Calu3 (cell line): Measurements from ENCODE around the gene RAB3IL1. TPM values are rescaled to one million over a fixed set of nuclear protein-coding genes. Genes with fewer than 3 reads are reported as not detected.

Experiments
- BruUV-seq: library from RNA; stranded (reverse); fragments of 400-500 nt; replicated peaks from 2 replicates; lab custom pipeline; 2021; lab: Mats Ljungman, UMichigan
- CTCF ChIA-PET: fragments of 300-600 bp; sonication (Branson Sonifier 250); formaldehyde crosslinking; loops from one replicate; lab custom pipeline; 2022; ENCODE audit warnings: antibody characterized with exemption; lab: Charles Lee
- DNase-seq: peaks from one replicate; pipeline ENCODE4 v3.0.0; 2022
- H3K27ac Mint-ChIP-seq: one replicate; pipeline ENCODE4 v1.8.0; 2022; ENCODE audit warnings: mixed read lengths; ENCODE audit not compliant: unreplicated experiment
- H3K27me3 Mint-ChIP-seq: one replicate; pipeline ENCODE4 v1.8.0; 2022; ENCODE audit warnings: mixed read lengths; ENCODE audit not compliant: unreplicated experiment
- H3K36me3 Mint-ChIP-seq: one replicate; pipeline ENCODE4 v1.8.0; 2022; ENCODE audit warnings: mild to moderate bottlenecking, moderate library complexity, mixed read lengths; ENCODE audit not compliant: insufficient read depth, unreplicated experiment
- H3K4me1 Mint-ChIP-seq: one replicate; pipeline ENCODE4 v1.8.0; 2022; ENCODE audit warnings: mild to moderate bottlenecking, low read depth, mixed read lengths; ENCODE audit not compliant: unreplicated experiment
- H3K4me3 Mint-ChIP-seq: one replicate; pipeline ENCODE4 v1.8.0; 2022; ENCODE audit warnings: mild to moderate bottlenecking, low read depth, moderate library complexity, mixed read lengths; ENCODE audit not compliant: unreplicated experiment
- H3K9me3 Mint-ChIP-seq: one replicate; pipeline ENCODE4 v1.8.0; 2022; ENCODE audit warnings: low read depth, mixed read lengths; ENCODE audit not compliant: unreplicated experiment
- intact Hi-C: fragments of 100-400 bp; cut with micrococcal nuclease; formaldehyde crosslinking; loops from one replicate; pipeline ENCODE4 v1.10.0; 2022; ENCODE audit not compliant: unreplicated experiment
- total RNA-seq: library from RNA; stranded (reverse); gene quantifications from 2 replicates; pipeline ENCODE4 v1.2.3, GENCODE V29; 2022
- TF ChIP-seq, protein P1 (sequence below): fragments of 200-600 bp; IDR thresholded peaks from one replicate; pipeline ENCODE4 v1.8.0; 2022; ENCODE audit warnings: antibody characterized with exemption; ENCODE audit not compliant: unreplicated experiment

RAB3IL1 gene
- total RNA-seq, 1 experiment from 2014 or later = 0.76 TPM

DNA sequence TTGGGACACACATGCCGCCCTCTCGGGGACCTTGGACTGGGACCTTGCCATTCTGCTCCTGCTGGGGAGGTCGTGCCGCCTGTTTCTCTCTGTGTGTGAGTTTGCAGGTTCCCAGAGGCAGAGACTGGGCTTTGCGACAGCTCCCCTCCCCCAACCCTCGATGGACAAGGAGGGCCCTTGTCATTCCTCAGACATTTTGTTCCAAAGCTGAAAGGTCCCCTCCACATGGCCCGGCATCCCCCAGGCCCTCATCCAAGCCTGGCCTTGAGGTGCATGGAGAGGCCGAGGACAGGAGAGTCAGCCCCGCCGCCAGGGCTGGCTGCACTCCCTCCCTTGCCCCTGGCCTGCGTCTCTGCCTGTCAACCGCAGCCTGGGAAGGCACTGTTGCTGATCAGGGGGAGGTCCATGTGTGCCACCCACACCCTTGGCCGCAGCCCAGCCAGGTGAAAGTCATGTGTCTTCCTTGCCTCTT, 63.6 kb downstream of the RAB3IL1 start:
- intact Hi-C loops = no loop called here
- Mint-ChIP-seq H3K4me3 (no peak overlapping the region), H3K9me3 (no peaks in the 10 kb centered on the region), H3K27ac (no peak overlapping the region), H3K4me1 (no peaks in the 10 kb centered on the region), H3K27me3 (no peaks in the 10 kb centered on the region), H3K36me3 (no peaks in the 10 kb centered on the region)
- CTCF ChIA-PET = no interaction called here
- BruUV-seq = no TSS peak
- TF ChIP-seq, protein P1, sequence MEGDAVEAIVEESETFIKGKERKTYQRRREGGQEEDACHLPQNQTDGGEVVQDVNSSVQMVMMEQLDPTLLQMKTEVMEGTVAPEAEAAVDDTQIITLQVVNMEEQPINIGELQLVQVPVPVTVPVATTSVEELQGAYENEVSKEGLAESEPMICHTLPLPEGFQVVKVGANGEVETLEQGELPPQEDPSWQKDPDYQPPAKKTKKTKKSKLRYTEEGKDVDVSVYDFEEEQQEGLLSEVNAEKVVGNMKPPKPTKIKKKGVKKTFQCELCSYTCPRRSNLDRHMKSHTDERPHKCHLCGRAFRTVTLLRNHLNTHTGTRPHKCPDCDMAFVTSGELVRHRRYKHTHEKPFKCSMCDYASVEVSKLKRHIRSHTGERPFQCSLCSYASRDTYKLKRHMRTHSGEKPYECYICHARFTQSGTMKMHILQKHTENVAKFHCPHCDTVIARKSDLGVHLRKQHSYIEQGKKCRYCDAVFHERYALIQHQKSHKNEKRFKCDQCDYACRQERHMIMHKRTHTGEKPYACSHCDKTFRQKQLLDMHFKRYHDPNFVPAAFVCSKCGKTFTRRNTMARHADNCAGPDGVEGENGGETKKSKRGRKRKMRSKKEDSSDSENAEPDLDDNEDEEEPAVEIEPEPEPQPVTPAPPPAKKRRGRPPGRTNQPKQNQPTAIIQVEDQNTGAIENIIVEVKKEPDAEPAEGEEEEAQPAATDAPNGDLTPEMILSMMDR = no peak
- DNase-seq = no peak

DNA sequence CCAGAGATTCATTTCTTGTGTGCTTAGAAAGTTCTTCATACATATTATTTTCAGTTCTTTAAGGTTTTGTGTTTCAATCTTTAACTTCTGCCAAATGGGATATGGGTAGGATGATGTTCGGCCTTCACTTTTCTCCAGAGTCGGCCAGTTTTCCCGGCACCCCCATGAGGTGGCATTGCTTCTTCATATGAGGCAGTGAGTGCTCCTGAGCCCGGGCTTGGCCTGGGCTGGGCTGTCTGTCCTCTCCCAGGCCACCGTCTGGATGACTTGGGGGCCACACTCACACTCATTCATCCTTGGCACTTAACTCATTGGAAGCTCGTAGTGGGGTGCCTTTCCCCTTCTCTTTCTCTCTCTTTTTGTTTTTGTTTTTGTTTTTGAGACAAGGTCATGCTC, 65.5 kb downstream of the RAB3IL1 start:
- CTCF ChIA-PET = no interaction called here
- no peak overlapping the region for H3K4me3 Mint-ChIP-seq

DNA sequence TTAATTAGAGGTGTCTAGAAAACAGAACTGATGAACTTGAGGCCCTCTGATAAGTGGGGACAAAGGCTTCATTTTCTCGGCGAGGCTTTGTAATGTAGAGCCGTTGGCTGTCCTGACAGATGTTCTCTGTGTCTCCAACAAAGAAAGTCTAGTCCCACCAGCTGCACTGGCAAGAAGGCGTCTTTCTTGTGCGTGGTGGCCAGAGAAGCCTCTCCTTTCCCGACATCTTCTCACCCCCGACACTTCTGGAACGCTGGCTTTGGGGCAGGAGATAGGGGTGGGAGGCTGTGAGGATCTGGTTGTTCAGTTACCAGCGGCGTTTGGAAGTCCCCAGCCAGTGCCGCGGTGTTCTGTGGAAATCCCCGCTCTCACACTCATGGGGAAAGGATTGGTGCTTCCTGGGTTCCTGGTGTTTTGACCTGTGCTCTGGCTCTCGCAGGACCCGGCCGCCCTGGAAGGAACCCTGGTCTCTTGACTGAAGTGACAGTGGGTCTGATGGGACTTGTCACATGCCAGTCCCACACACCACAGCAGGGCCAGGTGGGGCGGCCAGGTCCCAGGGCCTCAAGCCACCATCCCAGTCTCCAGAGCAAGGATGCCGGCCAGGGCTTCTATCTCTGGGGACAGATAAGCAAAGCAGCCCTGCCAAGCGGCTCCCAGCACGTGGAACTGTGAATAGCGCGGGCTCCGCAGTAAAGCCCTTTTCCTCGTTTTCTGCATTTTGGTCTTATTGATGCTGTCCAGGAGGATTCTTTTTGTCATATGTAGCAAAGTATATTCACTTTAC, 66.1 kb downstream of the RAB3IL1 start:
- H3K4me3 Mint-ChIP-seq = no peak overlapping the region
- DNase-seq = no peak
- no peaks in the 10 kb centered on the region for H3K4me1 Mint-ChIP-seq
- CTCF ChIA-PET = no interaction called here
- no peaks in the 10 kb centered on the region for H3K9me3 Mint-ChIP-seq
- no TSS peak for BruUV-seq
- H3K36me3 Mint-ChIP-seq = no peaks in the 10 kb centered on the region
- intact Hi-C loops = no loop called here
- TF ChIP-seq, protein P1 = no peak
- no peaks in the 10 kb centered on the region for H3K27me3 Mint-ChIP-seq
- H3K27ac Mint-ChIP-seq = no peak overlapping the region

More for the DNA sequence above, 65.5 kb downstream of the RAB3IL1 start:
- Mint-ChIP-seq H3K27ac (no peak overlapping the region), H3K9me3 (no peaks in the 10 kb centered on the region), H3K36me3 (no peaks in the 10 kb centered on the region), H3K27me3 (no peaks in the 10 kb centered on the region), H3K4me1 (no peaks in the 10 kb centered on the region)
- no peak for DNase-seq
- intact Hi-C loops = no loop called here
- no TSS peak for BruUV-seq
- TF ChIP-seq, protein P1 = no peak

DNA sequence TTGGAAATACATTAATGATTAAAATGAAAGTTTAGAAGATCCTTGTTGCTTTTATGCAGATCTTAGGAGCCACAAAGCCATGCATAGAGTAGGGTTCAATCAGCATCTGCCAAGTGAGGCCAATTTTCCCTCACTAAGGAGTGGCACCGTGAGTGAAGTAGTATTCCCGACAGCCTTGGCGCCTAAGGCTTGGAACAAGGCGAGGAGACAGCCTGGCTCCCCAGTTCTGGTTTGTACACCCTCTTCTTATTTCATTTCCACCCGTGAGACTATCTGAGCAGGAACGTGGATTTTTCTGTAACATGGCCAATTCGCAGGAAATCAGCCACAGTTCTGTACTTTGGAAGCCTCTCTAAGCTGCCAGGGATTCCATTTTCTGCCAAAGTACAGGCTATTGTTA, 66.7 kb downstream of the RAB3IL1 start:
- no peaks in the 10 kb centered on the region for H3K4me1 Mint-ChIP-seq
- TF ChIP-seq, protein P1 = no peak
- BruUV-seq = no TSS peak
- no peak overlapping the region for H3K4me3 Mint-ChIP-seq
- H3K27ac Mint-ChIP-seq = no peak overlapping the region
- H3K36me3 Mint-ChIP-seq = no peaks in the 10 kb centered on the region
- intact Hi-C loops = no loop called here
- H3K9me3 Mint-ChIP-seq = no peaks in the 10 kb centered on the region
- H3K27me3 Mint-ChIP-seq = no peaks in the 10 kb centered on the region
- CTCF ChIA-PET = no interaction called here
- no peak for DNase-seq
